Astrocyte (in vitro differentiated cells and primary cell): ENCODE data around the gene LYZL6.

ENCODE experiments used
- CTCF ChIP-seq: IDR thresholded peaks from 2 replicates; pipeline ENCODE4 v1.5.1; 2011; ENCODE audit warnings: low read depth, mild to moderate bottlenecking, inconsistent platforms, low read length, moderate library complexity; ENCODE audit not compliant: insufficient read depth
- EZH2 ChIP-seq: IDR thresholded peaks from 2 replicates; pipeline ENCODE4 v1.6.1; 2012; ENCODE audit warnings: mild to moderate bottlenecking, low read length, inconsistent platforms; ENCODE audit not compliant: insufficient read depth

- TF ChIP-seq CTCF = no peak
- TF ChIP-seq EZH2 = no peak
Observed at GRCh38 chr17:35953720-35954119, 10.2 kb upstream of the LYZL6 start.
